Stomach (tissue), 4 donors: ENCODE results near the gene RGS7.

Experiments used
- CTCF ChIP-seq, 7 experiments: fragments of 450-650 bp in 4 of 7; fragments of 200-600 bp in 3 of 7; sonication (generic) in 3 of 7; IDR thresholded peaks; one replicate each; pipeline ENCODE4 v1.5.1; 2016 to 2019; ENCODE audit warnings: antibody characterized with exemption in 7 of 7, control low read depth in 2 of 7, mild to moderate bottlenecking in 1 of 7
- EP300 ChIP-seq: sonication (generic); formaldehyde crosslinking; IDR thresholded peaks from one replicate; pipeline ENCODE4 v1.6.1; 2017; ENCODE audit warnings: antibody characterized with exemption
- POLR2A ChIP-seq, 4 donors: fragments of 450-650 bp; IDR thresholded peaks; one replicate each; pipeline ENCODE4 v1.6.1; 2016; ENCODE audit warnings: antibody characterized with exemption in 4 of 4, control low read depth in 2 of 4, mild to moderate bottlenecking in 1 of 4, moderate library complexity in 1 of 4
- POLR2AphosphoS5 ChIP-seq, 3 donors: sonication (generic); formaldehyde crosslinking; IDR thresholded peaks; one replicate each; pipeline ENCODE4 v1.6.1; 2016; ENCODE audit warnings: antibody characterized with exemption in 3 of 3

- no peak for TF ChIP-seq CTCF (IDR thresholded peaks at IDR 0.05)
- TF ChIP-seq POLR2A (IDR thresholded peaks at IDR 0.05), result no peak
- TF ChIP-seq POLR2AphosphoS5 (IDR thresholded peaks at IDR 0.05), result no peak
- no peak for TF ChIP-seq EP300
These were observed 49.0 kb downstream of the RGS7 start for GRCh38 chr1:241308011-241308410.
